Measurements from ENCODE around the gene PRSS12.
"Not testable (repeated sequence)": the region's sequence is repeated elsewhere in the genome, so short reads cannot be mapped to it uniquely, and the experiment has no call there.

The PRSS12 gene, protein sequence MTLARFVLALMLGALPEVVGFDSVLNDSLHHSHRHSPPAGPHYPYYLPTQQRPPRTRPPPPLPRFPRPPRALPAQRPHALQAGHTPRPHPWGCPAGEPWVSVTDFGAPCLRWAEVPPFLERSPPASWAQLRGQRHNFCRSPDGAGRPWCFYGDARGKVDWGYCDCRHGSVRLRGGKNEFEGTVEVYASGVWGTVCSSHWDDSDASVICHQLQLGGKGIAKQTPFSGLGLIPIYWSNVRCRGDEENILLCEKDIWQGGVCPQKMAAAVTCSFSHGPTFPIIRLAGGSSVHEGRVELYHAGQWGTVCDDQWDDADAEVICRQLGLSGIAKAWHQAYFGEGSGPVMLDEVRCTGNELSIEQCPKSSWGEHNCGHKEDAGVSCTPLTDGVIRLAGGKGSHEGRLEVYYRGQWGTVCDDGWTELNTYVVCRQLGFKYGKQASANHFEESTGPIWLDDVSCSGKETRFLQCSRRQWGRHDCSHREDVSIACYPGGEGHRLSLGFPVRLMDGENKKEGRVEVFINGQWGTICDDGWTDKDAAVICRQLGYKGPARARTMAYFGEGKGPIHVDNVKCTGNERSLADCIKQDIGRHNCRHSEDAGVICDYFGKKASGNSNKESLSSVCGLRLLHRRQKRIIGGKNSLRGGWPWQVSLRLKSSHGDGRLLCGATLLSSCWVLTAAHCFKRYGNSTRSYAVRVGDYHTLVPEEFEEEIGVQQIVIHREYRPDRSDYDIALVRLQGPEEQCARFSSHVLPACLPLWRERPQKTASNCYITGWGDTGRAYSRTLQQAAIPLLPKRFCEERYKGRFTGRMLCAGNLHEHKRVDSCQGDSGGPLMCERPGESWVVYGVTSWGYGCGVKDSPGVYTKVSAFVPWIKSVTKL

DNA sequence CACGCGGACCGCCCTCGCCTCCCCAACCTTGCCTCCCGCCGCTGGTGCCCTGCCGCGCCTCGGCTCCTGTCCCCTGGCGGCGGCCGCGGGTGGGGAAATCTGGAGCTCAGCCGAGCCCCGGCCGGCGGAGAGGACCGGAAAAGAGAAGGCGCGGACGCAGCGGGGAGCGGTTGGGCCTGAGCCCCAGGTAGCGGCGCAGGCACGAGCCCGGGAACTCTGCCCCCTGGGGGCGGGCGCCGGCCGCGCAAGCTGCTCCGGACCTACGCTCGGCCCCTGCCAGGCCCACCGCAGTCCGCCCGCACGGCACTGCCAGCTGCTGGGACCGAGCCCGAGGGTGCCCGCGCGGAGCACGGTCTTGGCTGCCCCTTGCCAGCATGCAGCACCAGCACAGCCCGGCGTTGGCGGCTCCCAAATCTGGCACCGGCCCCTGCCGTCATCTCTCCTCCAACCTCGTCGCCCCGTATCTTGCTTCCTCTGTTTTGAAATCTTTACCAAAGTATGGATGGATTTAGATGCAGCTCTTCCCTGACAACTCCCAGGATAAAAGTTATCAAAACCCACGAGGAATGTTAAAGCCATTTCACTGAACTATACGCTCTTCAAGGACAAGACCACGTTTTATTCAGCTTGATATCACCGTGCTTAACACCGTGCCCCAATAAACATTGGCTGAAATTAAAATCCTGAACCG is at the start of gene PRSS12:
PRSS12 (minus strand) TSS at position 161 of the 691 bp plus-strand sequence. CDS start 283 bp downstream, outside the sequence.
- DNase-seq, result no peak

DNA sequence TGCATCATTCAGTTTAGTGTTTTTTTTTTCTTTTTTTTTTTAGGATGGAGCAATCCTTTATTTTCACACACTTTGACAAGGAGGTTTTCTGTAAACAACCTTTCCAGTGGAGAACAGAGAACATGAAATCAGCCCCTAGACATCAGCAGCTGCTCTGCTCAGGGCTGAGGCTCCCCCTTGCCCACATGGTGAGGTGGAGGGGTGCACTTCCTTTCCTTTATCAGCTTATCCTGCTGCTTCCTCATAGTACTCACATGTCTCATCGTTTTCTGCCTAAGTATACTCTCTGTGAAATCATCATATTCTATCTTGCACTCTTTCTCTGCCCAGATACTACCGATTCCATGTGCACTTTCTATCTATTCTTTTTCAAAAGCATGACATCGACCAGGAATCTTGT is 47.6 kb upstream of the PRSS12 start:
- DNase-seq, result no peak

DNA sequence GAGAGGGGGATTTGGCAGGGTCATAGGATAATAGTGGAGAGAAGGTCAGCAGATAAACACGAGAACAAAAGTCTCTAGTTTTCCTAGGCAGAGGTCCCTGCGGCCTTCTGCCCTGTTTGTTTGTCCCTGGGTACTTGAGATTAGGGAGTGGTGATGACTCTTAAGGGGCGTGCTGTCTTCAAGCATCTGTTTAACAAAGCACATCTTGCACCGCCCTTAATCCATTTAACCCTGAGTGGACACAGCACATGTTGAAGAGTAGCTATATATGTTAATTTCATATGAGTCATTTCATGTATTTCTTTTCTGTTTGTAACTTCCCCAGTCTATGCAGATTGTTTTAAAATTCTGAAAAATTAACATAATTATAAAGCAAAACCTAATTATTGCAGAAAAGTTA is 47.1 kb upstream of the PRSS12 start:
- not testable (repeated sequence) for DNase-seq

DNA sequence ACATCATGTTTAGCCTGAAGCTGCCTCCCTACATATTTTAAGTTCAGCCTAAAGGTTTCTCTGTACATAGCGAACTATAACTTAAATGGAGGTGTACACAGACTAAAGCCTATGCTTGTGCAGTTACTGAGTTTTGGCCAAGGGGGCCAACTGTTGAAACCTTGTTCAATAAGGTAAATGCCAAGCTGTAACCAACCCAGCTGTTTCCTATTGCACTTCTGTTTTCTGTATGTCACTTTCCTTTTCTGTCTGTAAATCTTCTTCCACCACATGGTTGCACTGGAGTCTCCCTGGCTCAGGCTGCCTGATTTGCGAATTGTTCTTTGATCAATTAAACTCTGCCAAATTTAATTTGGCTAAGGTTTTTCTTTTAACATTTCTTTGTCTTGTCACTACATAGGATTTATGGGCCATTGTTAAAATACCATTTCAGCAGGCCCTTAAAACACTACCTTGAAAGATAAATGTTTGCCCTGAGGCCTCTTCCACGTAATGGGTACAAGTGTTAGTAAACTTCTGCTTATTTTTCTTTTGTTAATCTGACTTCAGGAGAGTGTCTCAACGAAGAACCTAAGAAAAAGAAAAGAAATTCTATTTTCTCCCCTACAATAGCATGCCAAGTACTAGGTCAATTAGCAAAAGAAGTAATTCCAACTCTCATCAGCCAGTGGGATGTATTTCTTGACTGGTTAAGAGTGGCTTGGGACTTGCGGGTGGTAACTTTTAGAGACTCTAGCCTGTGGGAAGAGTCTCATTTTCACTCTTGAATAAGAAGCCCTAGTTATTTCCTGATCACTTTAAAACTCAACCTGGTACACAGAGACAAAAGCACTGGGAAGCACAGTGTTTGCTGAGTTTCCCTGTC is 45.7 kb upstream of the PRSS12 start:
- DNase-seq, result no peak

DNA sequence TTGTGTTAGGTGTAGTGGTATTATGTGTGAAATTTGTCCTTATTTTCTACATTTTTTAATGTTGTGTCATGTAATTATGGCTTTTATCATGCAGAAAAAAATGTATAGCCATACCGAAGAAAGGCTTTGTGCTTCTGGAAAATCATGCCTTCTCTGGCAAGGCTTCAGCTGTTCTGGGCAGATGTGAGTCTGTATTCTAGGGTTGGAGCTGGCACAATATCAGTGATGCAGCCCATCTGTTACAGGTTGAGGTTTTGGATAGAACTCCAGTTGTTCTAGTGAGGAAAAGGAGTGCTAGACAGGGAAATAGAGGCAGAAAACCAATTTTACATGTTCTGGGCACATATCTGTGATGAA is 44.8 kb upstream of the PRSS12 start:
- DNase-seq, result no peak

DNA sequence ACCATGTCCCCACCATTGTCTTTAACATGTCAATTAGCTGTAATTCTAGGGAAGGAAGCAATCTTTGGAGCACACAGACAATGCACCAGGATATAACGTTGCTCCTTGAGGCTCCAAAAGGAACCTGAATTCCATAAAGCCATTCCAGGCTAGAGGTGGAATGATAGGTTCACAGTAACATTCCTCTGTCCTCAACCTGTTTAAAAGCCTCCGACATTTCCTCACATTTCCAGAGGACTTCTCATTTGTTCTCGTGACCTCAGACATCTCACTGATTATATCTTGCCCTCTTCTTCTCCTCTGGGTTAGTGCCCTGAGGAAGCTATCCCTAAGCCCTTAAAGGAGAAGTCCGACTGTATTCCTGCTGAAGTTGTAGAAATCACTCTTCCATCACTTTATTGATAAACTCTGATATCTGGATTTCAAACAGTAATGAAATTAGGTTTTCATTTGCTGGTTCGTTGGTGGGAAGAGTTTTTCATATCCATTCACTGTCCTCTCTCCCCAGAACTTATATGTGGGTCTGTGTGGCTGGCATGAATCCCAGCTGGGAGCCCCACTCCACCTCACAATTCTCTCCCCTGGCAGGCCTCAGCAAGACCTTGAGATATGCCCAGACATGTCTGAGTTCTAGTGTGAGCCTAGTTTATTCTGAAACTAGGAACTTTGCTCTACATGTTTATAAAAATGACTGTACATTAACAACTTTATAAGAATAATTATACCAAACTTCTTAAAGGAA is 44.2 kb upstream of the PRSS12 start:
- DNase-seq, result no peak

DNA sequence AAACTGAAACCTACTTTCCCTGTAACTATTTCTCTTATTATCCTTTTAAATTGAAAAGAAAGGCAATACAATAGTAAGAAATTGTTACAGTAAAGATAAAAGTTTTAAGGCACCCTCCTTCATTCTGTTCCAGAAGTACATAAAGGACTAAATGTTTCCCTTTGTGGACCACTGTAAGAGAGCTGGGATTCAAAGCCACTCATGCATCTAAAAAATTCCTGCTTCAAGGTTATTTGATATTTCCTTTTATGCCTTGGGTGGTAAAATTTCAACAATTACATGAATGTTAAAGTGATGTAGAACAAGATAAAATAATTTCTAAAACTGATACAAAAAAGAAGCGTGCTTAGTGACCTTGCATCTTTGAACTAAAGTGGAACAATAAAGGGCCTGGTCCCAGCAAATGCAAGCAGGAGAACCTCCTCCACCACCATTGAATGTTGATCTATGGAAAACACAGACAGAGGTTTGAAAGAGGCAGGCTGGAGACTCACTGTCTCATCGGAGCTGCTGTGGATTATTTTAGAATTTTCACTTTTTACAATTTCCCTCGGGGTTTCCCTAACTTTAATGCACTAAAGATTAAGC is 42.3 kb upstream of the PRSS12 start:
- no peak for DNase-seq

DNA sequence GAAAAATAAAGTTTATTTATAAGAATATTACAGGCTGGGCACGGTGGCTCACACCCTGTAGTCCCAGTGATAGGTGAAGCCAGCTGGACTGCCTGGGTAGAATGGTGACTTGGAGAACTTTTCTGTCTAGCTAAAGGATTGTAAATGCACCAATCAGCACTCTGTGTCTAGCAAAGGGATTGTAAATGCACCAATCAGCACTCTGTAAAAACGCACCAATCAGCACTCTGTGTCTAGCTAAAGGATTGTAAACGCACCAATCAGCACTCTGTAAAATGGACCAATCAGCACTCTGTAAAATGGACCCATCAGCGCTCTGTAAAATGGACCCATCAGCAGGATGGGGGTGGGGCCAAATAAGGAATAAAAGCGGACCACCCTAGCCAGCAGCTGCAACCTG is 39.7 kb upstream of the PRSS12 start:
- not testable (repeated sequence) for DNase-seq

DNA sequence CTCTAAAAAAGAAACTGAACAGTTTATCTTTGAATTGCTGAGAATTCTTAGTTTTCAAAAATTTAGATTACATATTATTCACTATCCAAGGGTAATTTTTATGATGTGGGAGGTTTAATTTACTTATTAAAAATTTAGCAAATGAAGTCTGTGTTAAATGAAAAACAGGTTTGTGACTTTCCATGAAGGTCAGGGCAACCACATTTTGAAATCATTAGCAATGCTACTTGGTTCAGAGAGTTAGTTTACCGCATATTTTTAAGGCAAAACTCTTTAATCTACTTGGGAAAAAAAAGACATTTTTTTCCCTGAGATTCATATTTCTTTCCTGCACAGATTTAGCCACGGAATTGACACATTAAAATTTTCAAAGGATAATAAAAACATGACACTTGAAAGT is 37.3 kb upstream of the PRSS12 start:
- DNase-seq, result no peak

DNA sequence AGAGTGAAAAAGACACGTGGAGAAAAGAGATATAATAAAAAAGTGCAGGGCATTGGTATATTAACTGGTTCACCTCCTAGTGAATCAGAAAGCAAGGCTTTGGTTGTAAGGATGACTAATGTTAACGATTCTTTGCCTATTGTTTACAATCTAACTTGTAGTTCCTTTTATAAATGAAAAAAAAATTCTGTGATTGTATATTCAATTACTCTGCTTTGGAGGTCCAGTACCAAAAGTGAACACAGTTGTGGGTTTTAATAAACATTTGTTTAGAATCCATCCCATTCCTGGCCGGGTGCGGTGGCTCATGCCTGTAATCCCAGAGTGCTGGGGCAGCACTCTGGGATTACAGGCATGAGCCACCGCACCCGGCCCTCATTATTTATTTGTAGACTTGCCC is 36.9 kb upstream of the PRSS12 start:
- DNase-seq, result no peak

DNA sequence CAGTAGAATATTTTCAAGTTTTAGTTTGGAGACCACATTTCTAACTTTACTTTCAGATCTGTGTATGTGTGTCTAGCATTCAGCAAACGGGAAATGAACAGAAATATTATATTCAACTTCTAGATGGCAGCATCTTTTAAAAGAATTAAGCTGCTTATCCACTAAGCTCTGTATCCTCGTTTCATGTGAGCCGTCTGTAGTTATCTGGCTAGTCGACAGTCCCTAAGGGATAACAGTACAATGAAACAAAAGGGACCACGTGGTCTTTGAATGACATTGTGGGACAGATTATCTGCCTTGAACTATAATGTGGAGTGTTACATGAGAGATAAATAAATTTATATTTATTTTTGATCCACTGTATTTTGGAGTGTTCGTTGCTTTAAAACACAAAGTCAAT is 35.8 kb upstream of the PRSS12 start:
- no peak for DNase-seq

DNA sequence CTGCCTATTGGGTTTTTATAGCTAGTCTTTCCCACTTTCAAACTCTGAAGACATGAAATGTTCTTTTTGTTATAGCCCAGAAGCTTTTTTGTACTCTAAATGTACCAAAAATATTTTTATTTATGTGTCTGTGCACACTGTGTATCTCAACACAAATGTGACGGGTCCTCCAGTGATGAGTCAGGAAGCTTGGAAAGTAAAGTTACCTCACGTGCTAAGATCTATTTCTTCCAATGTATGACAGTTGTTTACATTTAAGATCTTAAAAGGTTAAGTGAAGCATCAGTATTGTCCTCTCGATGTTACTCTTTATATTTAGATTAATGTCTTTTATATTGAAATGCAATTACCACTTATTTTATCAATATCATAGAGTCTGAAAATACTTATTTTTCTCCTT is 29.1 kb upstream of the PRSS12 start:
- DNase-seq, result no peak

DNA sequence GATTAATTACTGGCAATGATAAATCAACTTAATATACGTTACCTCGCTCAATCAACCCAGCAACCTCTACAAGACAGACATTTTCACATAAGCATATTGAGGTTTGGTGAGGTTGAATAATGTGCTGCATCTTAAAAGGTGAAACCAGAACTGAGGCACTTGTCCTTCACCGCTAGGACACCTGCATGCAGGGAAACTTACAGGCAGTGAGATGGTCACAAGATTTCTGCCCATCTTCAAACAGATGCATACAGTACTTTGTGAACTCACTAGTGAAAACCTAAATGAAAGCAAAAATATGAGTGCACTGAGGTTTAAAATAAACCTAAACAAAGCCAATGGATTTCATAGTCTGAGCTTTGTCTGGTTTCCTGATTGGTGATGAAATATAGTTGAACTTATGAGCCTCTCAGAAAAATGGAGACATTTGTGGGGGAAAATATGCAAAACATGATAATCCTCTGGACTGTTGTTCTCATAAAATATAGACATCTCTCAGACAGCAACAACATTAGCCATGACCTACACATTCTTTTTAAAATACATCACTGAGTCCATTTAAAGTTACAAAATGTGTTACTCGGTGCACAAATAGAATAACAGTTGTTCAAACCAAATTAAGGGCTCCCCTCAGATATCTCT is 20.9 kb upstream of the PRSS12 start:
- DNase-seq, result no peak

DNA sequence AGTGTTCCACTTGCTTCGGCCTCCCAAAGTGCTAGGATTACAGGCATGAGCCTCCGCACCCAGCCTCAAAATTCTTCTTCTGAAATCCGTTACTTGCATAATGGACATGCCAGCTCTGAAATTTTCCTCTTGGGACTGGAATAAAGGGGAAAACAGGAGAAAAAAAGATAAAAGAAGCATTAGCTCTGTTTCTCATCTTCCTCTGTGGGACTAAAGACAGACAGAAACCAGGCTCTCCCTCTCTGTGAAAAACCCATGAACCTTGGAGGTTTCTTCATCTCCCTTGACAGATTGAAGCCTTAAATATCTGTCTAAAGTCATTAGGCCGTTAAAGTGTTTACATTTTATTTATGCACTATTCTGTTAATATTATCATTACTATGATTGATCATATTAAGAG is 19.4 kb upstream of the PRSS12 start:
- no peak for DNase-seq

DNA sequence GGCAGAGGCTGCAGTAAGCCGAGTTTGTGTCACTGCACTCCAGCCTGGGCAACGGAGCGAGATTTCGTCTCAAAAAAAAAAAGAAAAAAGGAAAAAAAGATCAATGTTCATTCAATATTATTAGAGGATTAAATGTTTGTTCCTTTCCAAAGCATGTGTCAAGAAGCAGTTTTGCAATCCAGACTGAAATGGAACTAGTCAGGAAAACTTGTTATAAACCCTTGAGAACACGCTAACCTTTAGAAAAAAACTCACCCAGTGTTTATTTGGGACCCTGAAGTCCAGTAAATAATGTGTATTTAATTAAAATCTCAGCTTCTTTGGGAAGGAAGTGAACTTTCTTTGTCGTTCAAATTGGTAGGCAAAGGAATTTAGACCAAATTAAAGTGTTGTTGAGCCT is 16.4 kb upstream of the PRSS12 start:
- DNase-seq, result no peak

DNA sequence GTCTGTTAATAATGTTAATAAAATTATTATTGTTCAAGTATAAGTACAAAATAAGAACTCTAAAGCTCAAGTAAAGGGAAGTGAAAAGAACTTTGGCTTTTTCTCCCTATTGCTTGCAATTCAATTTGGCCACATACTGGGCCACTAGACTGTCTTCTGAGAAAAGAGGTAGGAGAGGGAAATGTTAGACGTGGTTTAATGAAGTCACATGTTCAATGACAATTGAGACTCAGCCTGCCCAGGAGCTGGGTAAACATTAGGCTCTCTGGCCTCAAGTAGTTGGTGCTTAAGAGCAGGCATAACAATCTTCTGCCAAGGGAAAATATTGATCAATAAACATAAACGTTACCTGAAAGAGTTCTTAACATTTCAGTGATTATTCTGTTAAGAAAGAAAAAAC is 15.1 kb upstream of the PRSS12 start:
- no peak for DNase-seq

DNA sequence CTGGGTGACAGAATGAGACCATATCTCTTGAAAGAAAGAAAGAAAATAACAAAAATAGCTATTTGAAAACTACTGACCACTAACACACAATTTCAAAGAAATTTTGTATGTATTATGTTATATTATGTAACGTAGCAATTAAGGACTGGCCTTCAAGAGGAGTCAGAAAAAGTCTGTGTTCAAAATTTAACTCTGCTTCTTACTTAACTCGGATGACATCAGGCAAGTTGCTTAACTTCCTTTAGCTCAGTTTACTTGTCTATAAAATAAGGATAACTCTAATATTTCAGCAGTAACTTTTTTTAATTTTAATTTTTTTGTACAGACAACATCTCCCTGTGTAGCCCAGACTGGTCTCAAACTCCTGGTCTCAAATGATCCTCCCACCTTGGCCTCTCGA is 14.6 kb upstream of the PRSS12 start:
- DNase-seq, result no peak

DNA sequence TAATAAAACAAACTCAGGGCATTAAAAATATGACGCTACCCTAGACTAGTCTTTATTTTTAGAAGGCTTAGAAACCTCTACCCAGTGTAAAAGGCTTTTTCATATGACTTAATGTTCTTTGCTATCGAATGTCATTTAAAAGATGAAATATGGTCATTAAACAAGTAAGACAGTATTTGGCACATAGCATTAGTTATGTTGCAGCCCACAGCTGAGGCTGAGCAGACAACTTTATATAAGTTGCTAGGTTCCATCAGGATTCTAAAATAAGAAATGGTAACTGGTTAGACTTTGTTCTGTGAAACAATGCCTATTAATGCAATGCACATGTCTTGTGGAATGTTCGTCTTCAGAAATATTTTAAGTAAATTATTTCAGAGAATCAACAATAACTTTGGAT is 10.4 kb upstream of the PRSS12 start:
- no peak for DNase-seq

DNA sequence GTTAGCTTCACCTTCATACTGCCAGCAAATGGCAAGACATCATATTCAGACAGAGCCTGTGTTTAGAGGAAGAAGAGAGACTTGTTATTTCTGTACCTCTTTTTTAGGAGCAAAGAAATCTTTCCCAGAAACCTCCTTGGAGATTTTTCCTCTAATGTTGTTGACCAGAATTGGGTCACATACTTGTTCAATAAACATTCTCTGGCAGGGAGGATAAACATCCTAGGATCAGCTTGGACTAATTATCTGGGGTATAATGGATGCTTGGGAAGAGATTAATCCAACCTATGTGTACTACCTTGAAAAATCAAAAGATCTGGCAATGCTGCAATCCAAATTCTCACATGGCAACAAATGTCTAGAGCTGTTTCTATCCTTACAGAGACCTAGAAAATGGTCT is 8.4 kb upstream of the PRSS12 start:
- no peak for DNase-seq

DNA sequence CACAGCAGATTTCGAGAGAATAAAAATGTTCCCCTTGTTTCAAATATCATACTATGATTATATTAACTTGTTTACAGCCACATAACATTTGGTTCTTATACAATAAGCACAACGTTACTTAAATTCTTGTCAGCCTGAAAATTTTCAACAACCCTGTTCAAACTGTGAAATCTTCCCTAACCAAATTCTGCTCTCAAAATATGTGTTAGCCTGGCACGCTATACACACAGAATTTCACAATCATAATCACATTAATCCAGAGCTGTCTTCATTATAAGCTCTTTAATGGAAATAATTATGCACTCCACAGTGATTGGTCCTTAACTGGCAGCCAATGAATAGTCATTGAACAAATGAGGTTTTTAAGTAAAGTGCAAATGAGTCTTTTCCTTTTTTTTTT is 7.3 kb upstream of the PRSS12 start:
- DNase-seq, result no peak

DNA sequence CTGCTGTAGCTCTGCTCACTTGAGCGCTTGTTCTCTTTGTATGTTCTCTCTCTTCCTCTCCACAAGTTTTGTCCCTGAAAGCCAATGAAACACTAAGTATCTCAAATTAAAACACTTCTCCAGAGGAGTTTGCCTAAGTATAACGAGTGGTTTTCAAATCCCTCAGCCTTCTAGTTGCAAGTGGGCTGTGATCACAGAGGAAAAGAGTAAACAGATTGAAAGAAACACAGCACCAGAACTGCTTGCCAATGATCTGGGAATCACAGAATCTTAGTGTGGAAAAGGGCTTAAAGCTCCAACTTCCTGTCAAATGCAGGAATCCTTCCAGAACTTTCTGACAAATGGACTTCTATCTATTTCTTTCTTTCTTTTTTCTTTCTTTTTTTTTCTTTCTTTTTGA is 4.8 kb upstream of the PRSS12 start:
- DNase-seq, result no peak

All from NCI-H187 treated with DMSO at 0.1 percent for 48 hours (cell line).